ENCODE results near the gene TBKBP1. TPM values are rescaled to one million over a fixed set of nuclear protein-coding genes. Genes with fewer than 3 reads are reported as not detected.

Gene TBKBP1
- total and polyA plus RNA-seq, 2 donors (not counting 3 experiments of a cell fraction or from before 2014, with no cell fraction given): 7.0 to 11.7 TPM

DNA sequence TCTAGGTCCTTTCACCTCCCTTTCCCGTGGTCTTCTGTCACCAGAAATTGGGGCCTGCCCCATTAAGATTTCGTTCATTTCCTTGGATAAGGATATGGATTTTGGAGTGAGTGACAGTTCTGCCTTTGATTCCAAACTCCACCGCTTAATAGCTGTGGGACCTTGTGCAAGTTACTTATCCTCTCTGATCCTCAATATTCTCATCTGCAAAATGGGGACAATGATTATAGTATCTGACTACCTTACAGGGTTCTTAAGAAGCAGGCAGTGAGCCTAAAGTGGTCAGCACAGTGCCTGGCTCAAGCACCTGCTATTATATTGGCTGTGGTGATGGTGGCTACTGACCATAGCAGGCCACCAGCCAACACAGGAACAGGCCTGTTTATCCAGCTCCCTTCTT is 15.6 kb downstream of the TBKBP1 start:
- Histone ChIP-seq H3K79me2 (ENCODE audit: control insufficient read depth, insufficient read depth, low read length) (no peaks in the 10 kb centered on the region), H3K27me3 (ENCODE audit: control insufficient read depth in 2 of 2, insufficient read depth in 2 of 2, low read length in 2 of 2) (no peaks in the 10 kb centered on the region), H3K27ac (ENCODE audit: insufficient read depth, low read depth, low read length) (no peak overlapping the region), H3K4me2 (ENCODE audit: insufficient read depth, low read length) (no peak overlapping the region), H3K36me3 (ENCODE audit: control insufficient read depth in 2 of 2, extremely low read depth in 1 of 2, insufficient read depth in 2 of 2, low read length in 2 of 2) (peaks cover 0 to 15% of the 10 kb centered on the region in 2 experiments), H3K9ac (replicated peaks; ENCODE audit: extremely low read depth, insufficient read depth, low read length) (no peak overlapping the region), H3K9me3 (replicated peaks; ENCODE audit: control insufficient read depth, insufficient read depth, low read length) (no peaks in the 10 kb centered on the region), H3K4me1 (ENCODE audit: control insufficient read depth, extremely low read depth, insufficient read depth, low read length) (no peaks in the 10 kb centered on the region), H2AFZ (ENCODE audit: low read depth, low read length) (no peak overlapping the region), H4K20me1 (replicated peaks; ENCODE audit: control insufficient read depth, extremely low read depth, insufficient read depth, low read length) (no peaks in the 10 kb centered on the region), H3K4me3 (replicated peaks in 1 of 3; ENCODE audit: insufficient read depth in 1 of 3, low read depth in 1 of 3, low read length in 3 of 3) (no peak overlapping the region), H3K9me1 (replicated peaks; ENCODE audit: control insufficient read depth, extremely low read depth, insufficient read depth, low read length) (no peaks in the 10 kb centered on the region)
- intact Hi-C loops (cut with micrococcal nuclease): no loop called here
- no peak for DNase-seq (ENCODE audit: low read depth, low spot score)
- CTCF ChIA-PET: interaction anchor here (0.6 to 1.2 kb wide), 3 partner anchors 12 to 28 kb away, joined by 3 read pairs; no protein-coding TSS in a partner anchor
- FAIRE-seq: no peak
- BruUV-seq (replicated peaks): no TSS peak
- TF ChIP-seq JUN (IDR thresholded peaks at IDR 0.05; ENCODE audit: borderline replicate concordance, insufficient read depth, insufficient read length, low read depth) (no peak), MYC (IDR thresholded peaks at IDR 0.05; ENCODE audit: low read depth, low read length) (no peak), EZH2 (IDR thresholded peaks at IDR 0.05; ENCODE audit: borderline replicate concordance, low read depth, low read length, severe bottlenecking) (no peak), POLR2AphosphoS5 (IDR thresholded peaks at IDR 0.05; ENCODE audit: insufficient read depth, low read depth, low read length) (no peak), GATA2 (IDR thresholded peaks at IDR 0.05; ENCODE audit: insufficient read depth, insufficient read length, low read depth, low read length) (no peak), POLR2A (IDR thresholded peaks at IDR 0.05; ENCODE audit: low read depth, low read length) (no peak), FOS (IDR thresholded peaks at IDR 0.05; ENCODE audit: borderline replicate concordance, insufficient read depth, low read length) (no peak)
- TF ChIP-seq, protein P1, sequence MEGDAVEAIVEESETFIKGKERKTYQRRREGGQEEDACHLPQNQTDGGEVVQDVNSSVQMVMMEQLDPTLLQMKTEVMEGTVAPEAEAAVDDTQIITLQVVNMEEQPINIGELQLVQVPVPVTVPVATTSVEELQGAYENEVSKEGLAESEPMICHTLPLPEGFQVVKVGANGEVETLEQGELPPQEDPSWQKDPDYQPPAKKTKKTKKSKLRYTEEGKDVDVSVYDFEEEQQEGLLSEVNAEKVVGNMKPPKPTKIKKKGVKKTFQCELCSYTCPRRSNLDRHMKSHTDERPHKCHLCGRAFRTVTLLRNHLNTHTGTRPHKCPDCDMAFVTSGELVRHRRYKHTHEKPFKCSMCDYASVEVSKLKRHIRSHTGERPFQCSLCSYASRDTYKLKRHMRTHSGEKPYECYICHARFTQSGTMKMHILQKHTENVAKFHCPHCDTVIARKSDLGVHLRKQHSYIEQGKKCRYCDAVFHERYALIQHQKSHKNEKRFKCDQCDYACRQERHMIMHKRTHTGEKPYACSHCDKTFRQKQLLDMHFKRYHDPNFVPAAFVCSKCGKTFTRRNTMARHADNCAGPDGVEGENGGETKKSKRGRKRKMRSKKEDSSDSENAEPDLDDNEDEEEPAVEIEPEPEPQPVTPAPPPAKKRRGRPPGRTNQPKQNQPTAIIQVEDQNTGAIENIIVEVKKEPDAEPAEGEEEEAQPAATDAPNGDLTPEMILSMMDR (IDR thresholded peaks at IDR 0.05; ENCODE audit: extremely low read depth in 1 of 2, insufficient read depth in 1 of 2, low read depth in 1 of 2, low read length in 2 of 2): no peak
- TF ChIP-seq, protein P2, sequence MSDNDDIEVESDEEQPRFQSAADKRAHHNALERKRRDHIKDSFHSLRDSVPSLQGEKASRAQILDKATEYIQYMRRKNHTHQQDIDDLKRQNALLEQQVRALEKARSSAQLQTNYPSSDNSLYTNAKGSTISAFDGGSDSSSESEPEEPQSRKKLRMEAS (IDR thresholded peaks at IDR 0.05; ENCODE audit: insufficient read depth, insufficient read length): no peak
- POLR2A ChIA-PET: no interaction called here
- dilution Hi-C loops (cut with MboI; ENCODE audit: extremely low pct_ligation_motif_present, low sequenced_read_pairs): no loop called here
